Astrocyte of the cerebellum (primary cell): ENCODE measurements around the gene CFAP61.

Source experiments
- DNase-seq: peaks from one replicate; pipeline ENCODE4 v3.0.0-alpha.2; 2011; ENCODE audit warnings: low read depth
- H3K4me3 ChIP-seq: 2 replicates; pipeline ENCODE4 v1.5.1; 2011; ENCODE audit warnings: mild to moderate bottlenecking, low read depth, low read length, moderate library complexity
- CTCF ChIP-seq: IDR thresholded peaks from 2 replicates; pipeline ENCODE4 v1.5.1; 2012; ENCODE audit warnings: low read length, low read depth, moderate library complexity, mild to moderate bottlenecking; ENCODE audit errors: missing control alignments
- in situ Hi-C: cut with HindIII; loops from 2 replicates; pipeline ENCODE4 v1.10.0; 2017; ENCODE audit warnings: low sequenced_read_pairs

Gene CFAP61

GRCh38 chr20:20399531-20400500 is 347.5 kb downstream of the CFAP61 start:
- DNase-seq, result no peak
- in situ Hi-C loops, result no loop called here

DNA sequence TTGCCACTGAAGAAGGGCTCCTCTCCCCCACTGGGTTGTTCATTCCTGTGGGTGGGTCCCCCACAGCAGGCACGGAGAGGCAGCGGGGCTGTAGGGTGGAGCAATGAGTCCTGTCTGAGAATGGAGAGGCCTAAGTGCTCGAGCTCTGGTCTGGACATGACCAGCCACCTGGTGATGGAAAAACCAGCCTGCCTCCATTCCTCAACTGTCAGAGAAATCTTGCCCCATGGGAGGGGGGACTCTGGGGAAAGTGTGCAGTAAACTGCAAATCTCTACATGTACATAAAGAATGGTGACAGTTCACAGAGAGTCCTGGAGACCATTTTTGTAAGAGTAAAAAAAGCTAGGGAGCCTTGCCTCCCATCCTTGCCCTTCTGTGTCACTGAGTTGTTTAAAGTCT is 349.7 kb downstream of the CFAP61 start:
- DNase-seq, result no peak
- no peak overlapping the region for H3K4me3 ChIP-seq
- TF ChIP-seq CTCF, result no peak
- in situ Hi-C loops, result no loop called here

More at GRCh38 chr20:20399531-20400500, 347.5 kb downstream of the CFAP61 start:
- TF ChIP-seq CTCF, result no peak
- H3K4me3 ChIP-seq, result no peak overlapping the region

- no peak for TF ChIP-seq CTCF
- in situ Hi-C loops, result no loop called here
- no peak for DNase-seq
- H3K4me3 ChIP-seq, result no peak overlapping the region
These were observed 352.3 kb downstream of the CFAP61 start for GRCh38 chr20:20404633-20405032.

GRCh38 chr20:20405623-20406022 is 353.3 kb downstream of the CFAP61 start:
- H3K4me3 ChIP-seq, result no peak overlapping the region
- TF ChIP-seq CTCF, result no peak
- in situ Hi-C loops, result no loop called here
- DNase-seq, result no peak

DNA sequence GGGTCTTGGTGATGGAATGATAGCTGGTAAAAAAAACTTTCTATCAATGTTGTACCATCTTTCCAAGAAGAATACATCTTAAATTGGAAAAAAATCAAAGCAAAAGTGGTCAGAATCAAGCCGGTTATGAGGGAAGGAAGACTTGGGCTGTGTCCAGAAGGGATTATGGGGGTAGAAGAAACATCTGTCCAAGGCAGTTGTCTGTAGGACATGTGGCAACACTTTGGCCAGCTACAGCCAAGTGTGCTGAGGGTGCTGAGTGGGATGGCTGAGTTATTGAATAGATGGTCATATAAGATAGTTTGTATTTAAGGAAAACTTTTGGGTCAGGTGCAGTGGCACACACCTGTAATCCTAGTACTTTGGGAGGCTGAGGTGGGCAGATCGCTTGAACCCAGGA is 354.0 kb downstream of the CFAP61 start:
- DNase-seq, result no peak
- TF ChIP-seq CTCF, result no peak
- no peak overlapping the region for H3K4me3 ChIP-seq
- in situ Hi-C loops, result no loop called here

GRCh38 chr20:20407891-20408805 is 355.8 kb downstream of the CFAP61 start:
- peak; percentile 26 for TF ChIP-seq CTCF
- no peak overlapping the region for H3K4me3 ChIP-seq
- DNase-seq, result peak; percentile 11
- in situ Hi-C loops, result no loop called here
